Panc1 (cell line): ENCODE results near the gene MFAP3. TPM values are rescaled to one million over a fixed set of nuclear protein-coding genes. Genes with fewer than 3 reads are reported as not detected.
"Not testable (repeated sequence)": the region's sequence is repeated elsewhere in the genome, so short reads cannot be mapped to it uniquely, and the experiment has no call there.

Experiments used
- ATAC-seq: fragments of 200-7000 bp; cut with Tn5 transposase; 2 replicates; pipeline ENCODE4 v1.9.1; 2020; ENCODE audit warnings: mild to moderate bottlenecking, moderate library complexity
- BruUV-seq: library from RNA; stranded (reverse); fragments of 400-500 nt; replicated peaks from 2 replicates; lab custom pipeline; 2021; lab: Mats Ljungman, UMichigan
- CTCF ChIA-PET: fragments of 300-600 bp; sonication (Branson Sonifier 250); formaldehyde crosslinking; loops from one replicate; lab custom pipeline; 2022; ENCODE audit warnings: antibody characterized with exemption; lab: Charles Lee
- POLR2A ChIA-PET: fragments of 300-600 bp; sonication (Branson Sonifier 250); formaldehyde crosslinking; loops from one replicate; lab custom pipeline; 2022; ENCODE audit warnings: antibody characterized with exemption; lab: Charles Lee
- DNase-seq: peaks from one replicate; pipeline ENCODE4 v3.0.0-alpha.2; 2010; ENCODE audit warnings: low read depth, low spot score
- H3K27ac ChIP-seq: 2 replicates; pipeline ENCODE4 v1.5.1; 2011; ENCODE audit warnings: mild to moderate bottlenecking, low read length, inconsistent platforms
- H3K27me3 ChIP-seq: fragments of 200-500 bp; sonication (Bioruptor generic); 2 replicates; pipeline ENCODE4 v1.6.0; 2014; ENCODE audit warnings: low read length, inconsistent platforms; ENCODE audit not compliant: control insufficient read depth, insufficient read depth
- H3K36me3 ChIP-seq: fragments of 200-500 bp; sonication (Bioruptor generic); 2 replicates; pipeline ENCODE4 v1.5.1; 2014; ENCODE audit warnings: inconsistent platforms, mild to moderate bottlenecking, low read length, moderate library complexity; ENCODE audit not compliant: control insufficient read depth, insufficient read depth
- H3K4me1 ChIP-seq: 2 replicates; pipeline ENCODE4 v1.5.1; 2011; ENCODE audit warnings: inconsistent platforms, mild to moderate bottlenecking, low read length, moderate library complexity; ENCODE audit not compliant: control insufficient read depth, insufficient read depth
- H3K4me3 ChIP-seq, 2 experiments: 2 replicates each; pipeline ENCODE4 v1.5.1; 2011 to 2012; ENCODE audit warnings: low read depth in 2 of 2, low read length in 2 of 2, mild to moderate bottlenecking in 2 of 2, inconsistent platforms in 1 of 2, moderate library complexity in 1 of 2
- H3K9me3 ChIP-seq: fragments of 200-500 bp; sonication (Bioruptor generic); 2 replicates; pipeline ENCODE4 v1.5.1; 2014; ENCODE audit warnings: low read depth, mild to moderate bottlenecking, inconsistent platforms, low read length, moderate library complexity; ENCODE audit not compliant: control insufficient read depth, insufficient read depth
- POLR2AphosphoS5 ChIP-seq: IDR thresholded peaks from 2 replicates; pipeline ENCODE4 v1.6.1; 2012; ENCODE audit warnings: mild to moderate bottlenecking, low read depth, low read length, moderate library complexity
- SIN3A ChIP-seq: IDR thresholded peaks from 2 replicates; pipeline ENCODE4 v1.6.1; 2012; ENCODE audit warnings: low read depth, mild to moderate bottlenecking, low read length, moderate library complexity, borderline replicate concordance; ENCODE audit not compliant: insufficient read depth
- TCF7L2 ChIP-seq: IDR thresholded peaks from 2 replicates; pipeline ENCODE4 v1.6.1; 2011; ENCODE audit warnings: mild to moderate bottlenecking, low read depth, low read length, inconsistent platforms
- in situ Hi-C: cut with HindIII; loops from 2 replicates; pipeline ENCODE4 v1.10.0; 2016; ENCODE audit warnings: low sequenced_read_pairs, low pct_unique_long_range_greater_than_20kb
- intact Hi-C: fragments of 100-400 bp; cut with micrococcal nuclease; formaldehyde crosslinking; loops from one replicate; pipeline ENCODE4 v1.10.0; 2022; ENCODE audit not compliant: unreplicated experiment
- total RNA-seq: library from RNA; stranded (reverse); gene quantifications from one replicate; pipeline ENCODE4 v1.2.1, GENCODE V29; 2021; ENCODE audit not compliant: unreplicated experiment
- TF ChIP-seq, protein P1 (sequence below): fragments of 450-650 bp; IDR thresholded peaks from 2 replicates; pipeline ENCODE4 v1.5.1; 2017; ENCODE audit warnings: mild to moderate bottlenecking
- TF ChIP-seq, protein P2 (sequence below), 2 experiments: IDR thresholded peaks; 2 replicates each; pipeline ENCODE4 v1.6.1; 2011 to 2012; ENCODE audit warnings: low read depth in 2 of 2, control low read depth in 1 of 2, low read length in 1 of 2, mild to moderate bottlenecking in 1 of 2, moderate library complexity in 1 of 2; ENCODE audit not compliant: insufficient read depth in 1 of 2

Gene MFAP3
- total RNA-seq, 1 experiment from 2014 or later = 24.2 TPM

DNA sequence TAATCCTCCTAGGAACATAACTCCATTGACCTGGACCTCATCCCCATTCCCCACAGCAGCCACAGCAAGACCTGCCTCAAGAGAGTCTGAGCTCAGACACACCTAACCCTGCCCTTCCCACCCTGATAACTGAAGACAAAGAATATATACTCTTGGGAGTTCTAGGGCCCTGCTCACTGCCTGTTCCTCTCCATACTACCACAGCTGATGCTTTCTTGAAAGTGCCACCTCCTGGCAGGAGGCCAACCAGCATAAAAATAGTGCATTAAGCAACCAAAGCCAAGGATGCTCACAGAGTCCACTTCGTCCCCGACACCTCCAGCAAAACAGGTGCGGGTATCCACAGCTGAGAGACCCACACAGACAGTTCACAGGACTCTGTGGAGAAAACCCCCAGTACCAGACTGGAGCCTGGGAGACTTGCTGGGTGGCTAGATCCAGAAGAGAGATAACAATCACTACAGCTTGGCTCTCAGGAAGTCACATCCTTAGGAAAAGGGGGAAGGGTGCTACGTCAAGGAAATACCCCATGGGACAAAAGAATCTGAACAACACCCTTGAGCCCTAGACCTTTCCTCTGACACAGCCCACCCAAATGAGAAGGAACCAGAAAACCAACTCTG, 23.6 kb upstream of the MFAP3 start:
- DNase-seq (no peak), ATAC-seq (no peak)
- no peaks in the 10 kb centered on the region for H3K27me3 ChIP-seq
- no peak overlapping the region for H3K4me3 ChIP-seq
- no peak overlapping the region for H3K27ac ChIP-seq
- ChIA-PET POLR2A (no interaction called here), CTCF (no interaction called here)
- TF ChIP-seq, protein P1, sequence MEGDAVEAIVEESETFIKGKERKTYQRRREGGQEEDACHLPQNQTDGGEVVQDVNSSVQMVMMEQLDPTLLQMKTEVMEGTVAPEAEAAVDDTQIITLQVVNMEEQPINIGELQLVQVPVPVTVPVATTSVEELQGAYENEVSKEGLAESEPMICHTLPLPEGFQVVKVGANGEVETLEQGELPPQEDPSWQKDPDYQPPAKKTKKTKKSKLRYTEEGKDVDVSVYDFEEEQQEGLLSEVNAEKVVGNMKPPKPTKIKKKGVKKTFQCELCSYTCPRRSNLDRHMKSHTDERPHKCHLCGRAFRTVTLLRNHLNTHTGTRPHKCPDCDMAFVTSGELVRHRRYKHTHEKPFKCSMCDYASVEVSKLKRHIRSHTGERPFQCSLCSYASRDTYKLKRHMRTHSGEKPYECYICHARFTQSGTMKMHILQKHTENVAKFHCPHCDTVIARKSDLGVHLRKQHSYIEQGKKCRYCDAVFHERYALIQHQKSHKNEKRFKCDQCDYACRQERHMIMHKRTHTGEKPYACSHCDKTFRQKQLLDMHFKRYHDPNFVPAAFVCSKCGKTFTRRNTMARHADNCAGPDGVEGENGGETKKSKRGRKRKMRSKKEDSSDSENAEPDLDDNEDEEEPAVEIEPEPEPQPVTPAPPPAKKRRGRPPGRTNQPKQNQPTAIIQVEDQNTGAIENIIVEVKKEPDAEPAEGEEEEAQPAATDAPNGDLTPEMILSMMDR = no peak
- TF ChIP-seq, protein P2, sequence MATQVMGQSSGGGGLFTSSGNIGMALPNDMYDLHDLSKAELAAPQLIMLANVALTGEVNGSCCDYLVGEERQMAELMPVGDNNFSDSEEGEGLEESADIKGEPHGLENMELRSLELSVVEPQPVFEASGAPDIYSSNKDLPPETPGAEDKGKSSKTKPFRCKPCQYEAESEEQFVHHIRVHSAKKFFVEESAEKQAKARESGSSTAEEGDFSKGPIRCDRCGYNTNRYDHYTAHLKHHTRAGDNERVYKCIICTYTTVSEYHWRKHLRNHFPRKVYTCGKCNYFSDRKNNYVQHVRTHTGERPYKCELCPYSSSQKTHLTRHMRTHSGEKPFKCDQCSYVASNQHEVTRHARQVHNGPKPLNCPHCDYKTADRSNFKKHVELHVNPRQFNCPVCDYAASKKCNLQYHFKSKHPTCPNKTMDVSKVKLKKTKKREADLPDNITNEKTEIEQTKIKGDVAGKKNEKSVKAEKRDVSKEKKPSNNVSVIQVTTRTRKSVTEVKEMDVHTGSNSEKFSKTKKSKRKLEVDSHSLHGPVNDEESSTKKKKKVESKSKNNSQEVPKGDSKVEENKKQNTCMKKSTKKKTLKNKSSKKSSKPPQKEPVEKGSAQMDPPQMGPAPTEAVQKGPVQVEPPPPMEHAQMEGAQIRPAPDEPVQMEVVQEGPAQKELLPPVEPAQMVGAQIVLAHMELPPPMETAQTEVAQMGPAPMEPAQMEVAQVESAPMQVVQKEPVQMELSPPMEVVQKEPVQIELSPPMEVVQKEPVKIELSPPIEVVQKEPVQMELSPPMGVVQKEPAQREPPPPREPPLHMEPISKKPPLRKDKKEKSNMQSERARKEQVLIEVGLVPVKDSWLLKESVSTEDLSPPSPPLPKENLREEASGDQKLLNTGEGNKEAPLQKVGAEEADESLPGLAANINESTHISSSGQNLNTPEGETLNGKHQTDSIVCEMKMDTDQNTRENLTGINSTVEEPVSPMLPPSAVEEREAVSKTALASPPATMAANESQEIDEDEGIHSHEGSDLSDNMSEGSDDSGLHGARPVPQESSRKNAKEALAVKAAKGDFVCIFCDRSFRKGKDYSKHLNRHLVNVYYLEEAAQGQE (IDR thresholded peaks at IDR 0.05; ENCODE audit: insufficient read depth in 1 of 2, low read depth in 2 of 2, low read length in 1 of 2) = no peak
- no peak for TF ChIP-seq SIN3A
- TF ChIP-seq TCF7L2 = no peak
- TF ChIP-seq POLR2AphosphoS5 = no peak
- no peaks in the 10 kb centered on the region for H3K36me3 ChIP-seq
- no peaks in the 10 kb centered on the region for H3K4me1 ChIP-seq
- in situ Hi-C loops = no loop called here
- BruUV-seq = no TSS peak
- no peaks in the 10 kb centered on the region for H3K9me3 ChIP-seq
- intact Hi-C loops = no loop called here

DNA sequence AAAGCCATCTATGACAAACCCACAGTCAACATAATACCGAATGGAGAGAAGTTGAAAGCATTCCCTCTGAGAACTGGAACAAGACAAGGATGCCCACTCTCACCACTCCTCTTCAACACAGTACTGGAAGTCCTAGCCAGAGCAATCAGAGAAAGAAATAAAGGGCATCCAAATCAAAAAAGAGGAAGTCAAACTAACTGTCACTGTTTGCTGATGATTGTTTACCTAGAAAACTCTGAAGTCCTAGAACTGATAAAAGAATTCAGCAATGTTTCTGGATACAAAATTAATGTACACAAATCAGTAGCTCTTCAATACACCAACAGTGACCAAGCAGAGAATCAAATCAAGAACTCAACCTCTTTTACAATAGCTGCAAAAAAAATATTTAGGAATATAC, 19.8 kb upstream of the MFAP3 start:
- H3K9me3 ChIP-seq, POLR2A ChIA-PET, intact Hi-C loops, H3K27ac ChIP-seq, BruUV-seq, H3K36me3 ChIP-seq, ATAC-seq, CTCF ChIA-PET, H3K4me3 ChIP-seq, in situ Hi-C loops, DNase-seq, H3K27me3 ChIP-seq, H3K4me1 ChIP-seq: not testable (repeated sequence)

DNA sequence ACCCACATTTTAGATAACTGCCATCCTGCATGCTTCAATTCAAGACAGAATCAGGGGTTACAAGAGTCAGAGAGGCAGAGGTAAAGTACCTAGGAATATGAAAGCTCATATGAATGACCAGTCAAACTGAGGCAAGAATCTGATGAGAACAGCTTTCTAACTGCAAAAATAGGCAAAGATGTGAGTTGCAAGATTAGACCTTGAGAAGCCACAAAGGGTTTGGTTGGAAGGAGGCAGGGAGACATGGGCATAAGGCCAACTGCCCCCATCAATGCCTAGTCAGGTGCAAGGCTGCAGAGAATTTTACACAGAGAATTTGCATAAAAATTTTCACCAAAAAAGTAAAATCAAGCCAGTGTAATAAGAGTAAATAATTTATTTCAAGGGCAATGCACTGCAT, 12.8 kb upstream of the MFAP3 start:
- in situ Hi-C loops (no loop called here), intact Hi-C loops (no loop called here)
- no peak overlapping the region for H3K27ac ChIP-seq
- TF ChIP-seq, protein P1 = no peak
- no peak for TF ChIP-seq TCF7L2
- ChIA-PET CTCF (no interaction called here), POLR2A (no interaction called here)
- no peaks in the 10 kb centered on the region for H3K36me3 ChIP-seq
- no peak for DNase-seq
- H3K9me3 ChIP-seq = no peaks in the 10 kb centered on the region
- ATAC-seq = no peak
- H3K4me3 ChIP-seq = no peak overlapping the region
- BruUV-seq = no TSS peak
- no peaks in the 10 kb centered on the region for H3K27me3 ChIP-seq
- H3K4me1 ChIP-seq = no peaks in the 10 kb centered on the region
